Bronchial epithelial cell (primary cell): ENCODE measurements around the gene SRPK3. TPM values are rescaled to one million over a fixed set of nuclear protein-coding genes. Genes with fewer than 3 reads are reported as not detected.

Experiments
- DNase-seq: peaks from one replicate; pipeline ENCODE4 v3.0.0-alpha.2; 2010; ENCODE audit warnings: low read depth
- FAIRE-seq: peaks from 2 replicates; lab custom pipeline; 2011; peaks lifted over from hg19 to GRCh38; lab: Jason Lieb, UNC
- H3K27me3 ChIP-seq: 2 replicates; pipeline ENCODE4 v1.5.1; 2011; ENCODE audit warnings: low read length; ENCODE audit not compliant: control insufficient read depth, insufficient read depth
- H3K36me3 ChIP-seq: 2 replicates; pipeline ENCODE4 v1.5.1; 2011; ENCODE audit warnings: low read length; ENCODE audit not compliant: control insufficient read depth, insufficient read depth
- H3K4me3 ChIP-seq: 2 replicates; pipeline ENCODE4 v1.5.1; 2011; ENCODE audit warnings: mild to moderate bottlenecking, low read depth, low read length, control low read depth
- total RNA-seq: library from RNA; depleted of rRNA; stranded (reverse); fragments of >200 nt; gene quantifications from 2 replicates; pipeline ENCODE4 v1.2.1, GENCODE V29; 2014
- TF ChIP-seq, protein P1 (sequence below): IDR thresholded peaks from 2 replicates; pipeline ENCODE4 v1.5.1; 2011; ENCODE audit warnings: mild to moderate bottlenecking, moderate library complexity, low read length, control low read depth, inconsistent platforms; ENCODE audit not compliant: insufficient read depth, severe bottlenecking

SRPK3 gene
- total RNA-seq, 1 donor from 2014 or later = under 0.01 TPM

DNA sequence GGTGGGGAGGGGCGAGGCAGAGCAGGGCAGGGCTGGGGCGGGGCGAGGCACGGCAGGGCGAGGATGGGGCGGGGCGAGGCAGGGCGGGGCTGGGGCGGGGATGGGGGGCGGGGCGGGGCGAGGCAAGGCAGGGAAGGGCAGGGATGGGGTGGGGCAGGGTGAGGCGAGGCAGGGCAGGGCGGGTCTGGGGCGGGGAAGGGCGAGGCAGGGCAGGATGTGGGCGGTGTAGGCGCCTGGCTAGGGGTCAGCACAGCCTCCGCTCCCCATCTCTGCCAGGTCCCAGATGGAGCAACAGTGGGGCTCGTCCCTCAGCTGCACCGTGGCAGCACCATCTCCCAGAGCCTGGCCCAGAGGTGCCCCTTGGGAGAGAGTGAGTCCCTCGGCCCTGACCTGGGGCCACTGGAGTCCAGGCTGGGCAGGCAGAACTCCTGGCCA is 4.2 kb upstream of the SRPK3 start:
- Histone ChIP-seq H3K27me3 (no peaks in the 10 kb centered on the region), H3K36me3 (peaks cover 5% of the 10 kb centered on the region), H3K4me3 (no peak overlapping the region)
- DNase-seq (no peak), FAIRE-seq (no peak)
- TF ChIP-seq, protein P1, sequence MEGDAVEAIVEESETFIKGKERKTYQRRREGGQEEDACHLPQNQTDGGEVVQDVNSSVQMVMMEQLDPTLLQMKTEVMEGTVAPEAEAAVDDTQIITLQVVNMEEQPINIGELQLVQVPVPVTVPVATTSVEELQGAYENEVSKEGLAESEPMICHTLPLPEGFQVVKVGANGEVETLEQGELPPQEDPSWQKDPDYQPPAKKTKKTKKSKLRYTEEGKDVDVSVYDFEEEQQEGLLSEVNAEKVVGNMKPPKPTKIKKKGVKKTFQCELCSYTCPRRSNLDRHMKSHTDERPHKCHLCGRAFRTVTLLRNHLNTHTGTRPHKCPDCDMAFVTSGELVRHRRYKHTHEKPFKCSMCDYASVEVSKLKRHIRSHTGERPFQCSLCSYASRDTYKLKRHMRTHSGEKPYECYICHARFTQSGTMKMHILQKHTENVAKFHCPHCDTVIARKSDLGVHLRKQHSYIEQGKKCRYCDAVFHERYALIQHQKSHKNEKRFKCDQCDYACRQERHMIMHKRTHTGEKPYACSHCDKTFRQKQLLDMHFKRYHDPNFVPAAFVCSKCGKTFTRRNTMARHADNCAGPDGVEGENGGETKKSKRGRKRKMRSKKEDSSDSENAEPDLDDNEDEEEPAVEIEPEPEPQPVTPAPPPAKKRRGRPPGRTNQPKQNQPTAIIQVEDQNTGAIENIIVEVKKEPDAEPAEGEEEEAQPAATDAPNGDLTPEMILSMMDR = no peak

DNA sequence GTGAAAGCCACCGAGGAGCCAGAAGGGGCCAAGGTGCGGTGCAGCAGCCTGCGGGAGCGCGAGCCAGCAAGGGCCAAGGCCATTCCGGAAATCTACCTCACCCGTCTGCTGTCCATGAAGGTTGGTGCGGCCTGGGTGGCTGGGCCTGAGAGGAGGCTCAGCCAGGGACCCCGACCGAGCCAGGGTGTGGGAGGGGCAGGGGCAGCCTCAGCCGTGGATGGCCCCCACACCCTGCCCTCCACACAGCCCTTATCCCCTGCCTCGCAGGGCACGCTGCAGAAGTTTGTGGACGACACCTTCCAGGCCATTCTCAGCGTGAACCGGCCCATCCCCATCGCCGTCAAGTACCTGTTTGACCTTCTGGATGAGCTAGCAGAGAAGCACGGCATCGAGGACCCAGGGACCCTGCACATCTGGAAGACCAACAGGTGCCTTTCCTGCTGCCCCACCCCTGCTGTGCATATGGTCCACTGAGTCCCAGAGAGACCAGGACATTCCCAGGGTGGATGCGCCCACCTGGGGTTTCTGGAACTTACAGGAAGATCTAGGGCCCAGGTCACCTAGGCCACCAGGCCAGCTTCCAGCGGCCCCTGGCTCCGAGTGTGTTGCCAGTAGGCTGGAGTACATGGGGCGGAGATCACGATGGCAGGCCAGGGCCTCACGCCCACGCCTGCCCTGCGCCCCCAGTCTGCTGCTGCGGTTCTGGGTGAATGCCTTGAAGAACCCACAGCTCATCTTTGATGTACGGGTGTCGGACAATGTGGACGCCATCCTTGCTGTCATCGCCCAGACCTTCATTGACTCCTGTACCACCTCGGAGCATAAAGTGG is 3.4 kb upstream of the SRPK3 start:
- H3K27me3 ChIP-seq = no peaks in the 10 kb centered on the region
- TF ChIP-seq, protein P1 = no peak
- no peak overlapping the region for H3K4me3 ChIP-seq
- FAIRE-seq = no peak
- no peak for DNase-seq
- H3K36me3 ChIP-seq = peaks cover 3% of the 10 kb centered on the region

DNA sequence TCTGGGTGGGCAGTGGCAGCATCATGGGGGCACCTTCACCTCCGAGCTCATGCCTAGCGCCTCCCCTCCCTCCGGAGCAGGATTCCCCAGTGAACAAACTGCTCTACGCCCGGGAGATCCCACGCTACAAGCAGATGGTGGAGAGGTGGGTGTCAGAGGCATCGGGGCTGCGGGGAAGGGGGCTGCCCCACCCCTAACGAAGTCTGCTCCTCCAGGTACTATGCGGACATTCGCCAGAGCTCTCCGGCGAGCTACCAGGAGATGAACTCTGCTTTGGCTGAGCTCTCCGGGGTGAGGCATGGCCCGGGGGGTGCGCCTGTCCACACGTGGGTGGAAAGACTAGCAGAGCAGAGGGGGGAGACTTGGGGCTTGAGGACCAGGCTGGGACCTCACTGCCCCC is 2.7 kb upstream of the SRPK3 start:
- no peak for DNase-seq
- Histone ChIP-seq H3K36me3 (peaks cover 3% of the 10 kb centered on the region), H3K27me3 (no peaks in the 10 kb centered on the region), H3K4me3 (no peak overlapping the region)
- TF ChIP-seq, protein P1 = no peak
- FAIRE-seq = no peak

DNA sequence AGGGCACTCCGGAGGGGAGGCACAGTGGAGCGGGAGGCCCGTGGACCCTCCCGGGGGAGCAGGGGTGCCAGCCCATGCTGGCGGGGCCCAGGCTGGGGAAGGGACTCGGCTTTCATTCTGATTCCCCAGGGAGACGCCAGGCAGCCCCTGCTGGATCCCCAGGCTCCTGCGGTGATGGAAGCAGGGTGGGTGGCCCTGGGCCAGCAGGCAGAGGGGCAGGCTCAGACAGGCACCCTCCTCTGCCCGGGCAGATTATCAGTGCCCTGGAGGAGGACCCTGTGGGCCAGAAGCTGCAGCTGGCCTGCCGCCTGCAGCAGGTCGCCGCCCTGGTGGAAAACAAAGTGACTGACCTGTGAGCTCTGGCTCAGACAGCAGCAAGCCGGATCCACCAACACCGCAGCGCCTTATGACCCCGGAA is 2.1 kb upstream of the SRPK3 start:
- H3K27me3 ChIP-seq = no peaks in the 10 kb centered on the region
- H3K36me3 ChIP-seq = peaks cover 2% of the 10 kb centered on the region
- TF ChIP-seq, protein P1 = peak; percentile 17
- DNase-seq (peak; percentile 51), FAIRE-seq (no peak)
- no peak overlapping the region for H3K4me3 ChIP-seq

DNA sequence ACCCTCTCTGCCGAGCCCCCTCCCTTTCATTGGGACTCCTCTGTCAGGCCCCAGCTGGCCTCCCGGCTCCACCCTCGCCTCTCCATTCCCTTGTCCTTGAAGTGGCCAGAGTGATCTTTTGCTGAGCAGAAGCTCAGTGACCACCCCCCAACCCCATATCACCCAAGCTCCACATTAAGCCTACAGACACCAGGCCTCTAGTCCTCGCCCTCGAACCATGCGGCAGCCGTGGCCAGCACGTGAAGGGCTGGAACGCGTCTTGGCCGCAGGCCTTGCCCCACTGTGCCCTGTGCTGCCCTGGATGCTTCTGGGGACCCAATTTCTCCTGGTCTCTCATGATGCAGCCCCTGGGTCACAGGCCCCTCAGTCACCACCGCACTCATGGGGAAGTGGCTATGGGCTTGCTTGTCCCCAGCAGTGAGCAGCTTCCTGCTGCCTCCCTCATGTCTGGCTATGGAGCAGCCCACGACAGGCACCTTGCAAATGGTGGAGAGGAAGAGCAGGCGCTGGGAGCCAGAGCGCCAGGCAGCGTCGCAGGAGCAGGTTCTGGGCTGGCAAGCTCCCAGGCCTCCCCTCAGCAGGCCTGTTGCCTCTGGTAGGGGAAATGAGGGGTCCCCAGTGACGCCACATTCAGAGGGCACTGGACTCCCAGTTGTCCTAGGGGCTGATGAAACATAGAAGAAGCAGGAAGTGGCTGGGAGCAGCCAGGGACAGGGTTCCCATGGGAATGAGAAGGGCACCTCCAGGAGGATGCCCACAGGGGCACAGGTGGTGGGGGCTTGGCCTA is 757 bp upstream of the SRPK3 start:
- TF ChIP-seq, protein P1 = no peak
- DNase-seq = no peak
- FAIRE-seq = no peak
- Histone ChIP-seq H3K27me3 (no peaks in the 10 kb centered on the region), H3K36me3 (peaks cover under 1% of the 10 kb centered on the region), H3K4me3 (no peak overlapping the region)
